Transverse colon (tissue), 4 donors: Measurements from ENCODE around the gene VPS18.

ENCODE experiments used
- POLR2AphosphoS5 ChIP-seq, 3 donors: sonication (generic); formaldehyde crosslinking; IDR thresholded peaks; one replicate each; pipeline ENCODE4 v1.6.1; 2016; ENCODE audit warnings: antibody characterized with exemption in 3 of 3
- TF ChIP-seq, protein P1 (sequence below), 5 experiments: fragments of 200-600 bp in 3 of 5; fragments of 450-650 bp in 2 of 5; sonication (generic) in 3 of 5; IDR thresholded peaks; 1 replicate in 2 of 5; 2 replicates in 3 of 5; pipeline ENCODE4 v1.5.1; 2016 to 2017; ENCODE audit warnings: antibody characterized with exemption in 5 of 5, inconsistent platforms in 3 of 5, mild to moderate bottlenecking in 2 of 5, moderate library complexity in 1 of 5

- TF ChIP-seq POLR2AphosphoS5 (IDR thresholded peaks at IDR 0.05), result peak; percentile 87 to 92 (median 88)
- TF ChIP-seq, protein P1, sequence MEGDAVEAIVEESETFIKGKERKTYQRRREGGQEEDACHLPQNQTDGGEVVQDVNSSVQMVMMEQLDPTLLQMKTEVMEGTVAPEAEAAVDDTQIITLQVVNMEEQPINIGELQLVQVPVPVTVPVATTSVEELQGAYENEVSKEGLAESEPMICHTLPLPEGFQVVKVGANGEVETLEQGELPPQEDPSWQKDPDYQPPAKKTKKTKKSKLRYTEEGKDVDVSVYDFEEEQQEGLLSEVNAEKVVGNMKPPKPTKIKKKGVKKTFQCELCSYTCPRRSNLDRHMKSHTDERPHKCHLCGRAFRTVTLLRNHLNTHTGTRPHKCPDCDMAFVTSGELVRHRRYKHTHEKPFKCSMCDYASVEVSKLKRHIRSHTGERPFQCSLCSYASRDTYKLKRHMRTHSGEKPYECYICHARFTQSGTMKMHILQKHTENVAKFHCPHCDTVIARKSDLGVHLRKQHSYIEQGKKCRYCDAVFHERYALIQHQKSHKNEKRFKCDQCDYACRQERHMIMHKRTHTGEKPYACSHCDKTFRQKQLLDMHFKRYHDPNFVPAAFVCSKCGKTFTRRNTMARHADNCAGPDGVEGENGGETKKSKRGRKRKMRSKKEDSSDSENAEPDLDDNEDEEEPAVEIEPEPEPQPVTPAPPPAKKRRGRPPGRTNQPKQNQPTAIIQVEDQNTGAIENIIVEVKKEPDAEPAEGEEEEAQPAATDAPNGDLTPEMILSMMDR (IDR thresholded peaks at IDR 0.05), result peak in 3 of 5 experiments; percentile 12 to 61 (median 40)
Measured at GRCh38 chr15:40847223-40847961, 46.9 kb upstream of the VPS18 start.
